Ovary (tissue), 9 donors: ENCODE data around the gene COL15A1. TPM values are rescaled to one million over a fixed set of nuclear protein-coding genes. Genes with fewer than 3 reads are reported as not detected.
"Not testable (repeated sequence)": the region's sequence is repeated elsewhere in the genome, so short reads cannot be mapped to it uniquely, and the experiment has no call there.

ENCODE experiments used
- DNase-seq, 5 donors: peaks; one replicate each; pipeline ENCODE4 v3.0.0-alpha.2; 2019 to 2020
- H3K27ac ChIP-seq, 2 donors: fragments of 200-600 bp; one replicate each; pipeline versions ENCODE4 v1.5.1 to v1.8.0; 2019 to 2022
- H3K27me3 ChIP-seq: fragments of 200-600 bp; one replicate; pipeline ENCODE4 v1.8.0; 2022
- H3K36me3 ChIP-seq: fragments of 200-600 bp; sonication (generic); one replicate; pipeline ENCODE4 v1.5.1; 2019
- H3K4me1 ChIP-seq: one replicate; pipeline ENCODE4 v1.8.1; 2013; ENCODE audit warnings: mild to moderate bottlenecking, moderate library complexity; ENCODE audit not compliant: insufficient read depth
- H3K4me3 ChIP-seq: fragments of 200-600 bp; sonication (generic); one replicate; pipeline ENCODE4 v1.5.1; 2017
- H3K9me3 ChIP-seq, 2 donors: fragments of 200-600 bp in 1 of 2; sonication (generic) in 1 of 2; one replicate each; pipeline versions ENCODE4 v1.5.1 to v1.8.1; 2013 to 2019; ENCODE audit warnings: mild to moderate bottlenecking in 1 of 2, moderate library complexity in 1 of 2
- EP300 ChIP-seq: sonication (generic); formaldehyde crosslinking; IDR thresholded peaks from one replicate; pipeline ENCODE4 v1.6.1; 2017; ENCODE audit warnings: antibody characterized with exemption
- POLR2A ChIP-seq: fragments of 450-650 bp; IDR thresholded peaks from one replicate; pipeline ENCODE4 v1.6.1; 2017; ENCODE audit warnings: antibody characterized with exemption, mild to moderate bottlenecking, moderate library complexity
- WGBS, 3 donors: extraction: QIAGEN DNeasy Blood & Tissue Kit in 1 of 3; methylation state at CpG; one replicate each; pipeline versions ENCODE4 v1.1.5 to v1.1.7; 2013 to 2017; 5-methylcytosine and 5-hydroxymethylcytosine counted together
- intact Hi-C, 4 donors: fragments of 100-400 bp; cut with DNase I; formaldehyde crosslinking; loops; one replicate each; pipeline versions ENCODE4 v1.11.0 to v1.15.1; 2022 to 2023
- polyA plus RNA-seq, 2 donors: library from polyadenylated mRNA; stranded (reverse); fragments of 200-250 nt in 1 of 2; fragments of 350-450 nt in 1 of 2; fragmentation: Illumina TruSeq in 1 of 2; extraction: RNeasy Lipid Tissue Mini Kit (QIAGEN cat#74804) in 1 of 2; gene quantifications; one replicate each; pipeline ENCODE4 v1.2.3, GENCODE V29; 2013 to 2014
- total RNA-seq, 7 donors: library from RNA; depleted of rRNA in 2 of 7; stranded (reverse); fragments of >200 nt in 2 of 7; fragmentation: NEBNext Ultra II Directional in 3 of 7; extraction: Animal tissue kit (Norgen Biotek cat#: 25700) in 3 of 7; gene quantifications; one replicate each; pipeline versions ENCODE4 v1.1.0 to v1.2.4, GENCODE V29; 2016 to 2023
- TF ChIP-seq, protein P1 (sequence below), 3 donors: fragments of 450-650 bp in 2 of 3; fragments of 200-600 bp in 1 of 3; IDR thresholded peaks; one replicate each; pipeline versions ENCODE4 v1.5.1 to v1.8.0; 2016 to 2022; ENCODE audit warnings: antibody characterized with exemption in 3 of 3, mild to moderate bottlenecking in 1 of 3
- donor health status: DM: no; HTN: no; CAD: no; lungs with moderate emphysema.
- donor health status: DM: no; HTN: no; CAD: no.
- donor health status: Bipolar disorder and iron deficiency.
- donor health status: DM: yes; HTN: yes; CAD: no.
- donor health status: DM: no; HTN: no; CAD: no.
- donor health status: DM: yes; HTN: yes; CAD: no.

The COL15A1 gene
- total and polyA plus RNA-seq, 9 donors, result 12.8 to 195 (median 48.6) TPM

- DNase-seq, result peak in 1 of 5 donors; percentile 3
- H3K27me3 ChIP-seq, result no peaks in the 10 kb centered on the region
- no peaks in the 10 kb centered on the region for H3K36me3 ChIP-seq
- no peak overlapping the region for H3K4me3 ChIP-seq
- H3K4me1 ChIP-seq, result no peaks in the 10 kb centered on the region
- intact Hi-C loops, result no loop called here
- no peaks in the 10 kb centered on the region for H3K9me3 ChIP-seq
- TF ChIP-seq EP300 (no peak), POLR2A (no peak)
- TF ChIP-seq, protein P1, sequence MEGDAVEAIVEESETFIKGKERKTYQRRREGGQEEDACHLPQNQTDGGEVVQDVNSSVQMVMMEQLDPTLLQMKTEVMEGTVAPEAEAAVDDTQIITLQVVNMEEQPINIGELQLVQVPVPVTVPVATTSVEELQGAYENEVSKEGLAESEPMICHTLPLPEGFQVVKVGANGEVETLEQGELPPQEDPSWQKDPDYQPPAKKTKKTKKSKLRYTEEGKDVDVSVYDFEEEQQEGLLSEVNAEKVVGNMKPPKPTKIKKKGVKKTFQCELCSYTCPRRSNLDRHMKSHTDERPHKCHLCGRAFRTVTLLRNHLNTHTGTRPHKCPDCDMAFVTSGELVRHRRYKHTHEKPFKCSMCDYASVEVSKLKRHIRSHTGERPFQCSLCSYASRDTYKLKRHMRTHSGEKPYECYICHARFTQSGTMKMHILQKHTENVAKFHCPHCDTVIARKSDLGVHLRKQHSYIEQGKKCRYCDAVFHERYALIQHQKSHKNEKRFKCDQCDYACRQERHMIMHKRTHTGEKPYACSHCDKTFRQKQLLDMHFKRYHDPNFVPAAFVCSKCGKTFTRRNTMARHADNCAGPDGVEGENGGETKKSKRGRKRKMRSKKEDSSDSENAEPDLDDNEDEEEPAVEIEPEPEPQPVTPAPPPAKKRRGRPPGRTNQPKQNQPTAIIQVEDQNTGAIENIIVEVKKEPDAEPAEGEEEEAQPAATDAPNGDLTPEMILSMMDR (IDR thresholded peaks at IDR 0.05), result no peak
- no peak overlapping the region for H3K27ac ChIP-seq
- WGBS, 3 donors, result 94 to 98% (median 96%) methylated on average over 6 of the region's 6 CpGs
Measured at GRCh38 chr9:99005651-99006050, 61.9 kb downstream of the COL15A1 start.

GRCh38 chr9:99006511-99006910, 62.8 kb downstream of the COL15A1 start:
- no peak overlapping the region for H3K27ac ChIP-seq
- DNase-seq, result no peak
- TF ChIP-seq POLR2A (no peak), EP300 (no peak)
- TF ChIP-seq, protein P1 (IDR thresholded peaks at IDR 0.05), result no peak
- intact Hi-C loops, result no loop called here
- WGBS, 3 donors, result 92 to 100% (median 96%) methylated on average over 1 of the region's 1 CpG
- no peaks in the 10 kb centered on the region for H3K9me3 ChIP-seq
- H3K4me3 ChIP-seq, result no peak overlapping the region
- H3K4me1 ChIP-seq, result no peaks in the 10 kb centered on the region
- no peaks in the 10 kb centered on the region for H3K27me3 ChIP-seq
- no peaks in the 10 kb centered on the region for H3K36me3 ChIP-seq

DNA sequence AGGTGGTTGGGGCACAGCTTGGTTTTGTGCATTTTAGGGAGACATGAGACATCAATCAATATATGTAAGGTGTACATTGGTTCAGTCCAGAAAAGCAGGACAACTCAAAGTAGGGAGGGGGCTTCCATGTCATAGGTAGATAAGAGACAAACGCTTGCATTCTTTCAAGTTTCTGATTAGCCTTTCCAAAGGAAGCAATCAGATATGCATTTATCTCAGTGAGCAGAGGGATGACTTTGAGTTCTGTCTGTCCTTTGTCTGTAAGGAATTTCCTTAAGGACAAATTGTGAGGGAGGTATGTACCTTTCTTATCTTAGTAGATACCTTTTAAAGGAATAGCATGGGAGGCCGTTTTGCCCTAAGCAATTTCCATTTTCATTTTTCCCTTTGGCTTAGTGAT, 63.3 kb downstream of the COL15A1 start:
- Histone ChIP-seq H3K27me3 (no peaks in the 10 kb centered on the region), H3K36me3 (no peaks in the 10 kb centered on the region), H3K9me3 (no peaks in the 10 kb centered on the region), H3K4me3 (no peak overlapping the region), H3K27ac (no peak overlapping the region), H3K4me1 (no peaks in the 10 kb centered on the region)
- TF ChIP-seq POLR2A (no peak), EP300 (no peak)
- TF ChIP-seq, protein P1 (IDR thresholded peaks at IDR 0.05), result no peak
- intact Hi-C loops, result no loop called here
- 66 to 84% (median 72%) methylated on average over 2 of the region's 2 CpGs for whole genome bisulfite sequencing, 3 donors
- DNase-seq, result no peak

GRCh38 chr9:99008203-99008602, 64.5 kb downstream of the COL15A1 start:
- DNase-seq, result no peak
- H3K4me1 ChIP-seq, result no peaks in the 10 kb centered on the region
- intact Hi-C loops, result no loop called here
- H3K4me3 ChIP-seq, result no peak overlapping the region
- no peaks in the 10 kb centered on the region for H3K9me3 ChIP-seq
- H3K27ac ChIP-seq, result no peak overlapping the region
- no peaks in the 10 kb centered on the region for H3K27me3 ChIP-seq
- TF ChIP-seq POLR2A (no peak), EP300 (no peak)
- TF ChIP-seq, protein P1 (IDR thresholded peaks at IDR 0.05), result no peak
- H3K36me3 ChIP-seq, result no peaks in the 10 kb centered on the region

DNA sequence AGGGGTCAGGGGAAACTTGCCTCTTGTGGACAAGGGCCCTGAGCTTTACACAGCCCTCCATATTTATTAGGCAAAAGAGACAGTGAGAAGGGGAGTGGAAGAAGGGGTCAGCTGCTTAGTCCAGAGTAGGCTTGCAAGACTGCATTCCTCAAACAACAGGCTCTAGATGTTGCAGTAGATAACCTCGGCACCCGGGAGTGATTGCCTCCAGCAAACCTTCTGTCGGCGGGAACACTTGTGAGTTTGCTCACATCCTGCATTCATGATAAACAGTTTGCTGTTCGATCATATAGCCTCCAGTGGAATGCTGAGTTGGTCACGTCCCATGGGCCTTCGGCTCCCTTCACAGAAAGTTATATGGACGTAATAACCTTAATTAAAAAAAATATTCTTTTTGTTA, 66.7 kb downstream of the COL15A1 start:
- H3K4me3 ChIP-seq, H3K27ac ChIP-seq, H3K9me3 ChIP-seq, H3K36me3 ChIP-seq, DNase-seq, H3K27me3 ChIP-seq, H3K4me1 ChIP-seq, intact Hi-C loops: not testable (repeated sequence)
- WGBS, 3 donors, result 91 to 97% (median 96%) methylated on average over 8 of the region's 8 CpGs
